ENCODE measurements around the gene C3orf52.

Gene C3orf52

GRCh38 chr3:112137781-112138180 is 51.6 kb downstream of the C3orf52 start:
- DNase-seq = no peak

- no peak for DNase-seq
These were observed 52.2 kb downstream of the C3orf52 start for GRCh38 chr3:112138219-112138969.

GRCh38 chr3:112140584-112140983 is 54.4 kb downstream of the C3orf52 start:
- no peak for DNase-seq

- no peak for DNase-seq
These were observed 55.1 kb downstream of the C3orf52 start for GRCh38 chr3:112141293-112141692.

DNA sequence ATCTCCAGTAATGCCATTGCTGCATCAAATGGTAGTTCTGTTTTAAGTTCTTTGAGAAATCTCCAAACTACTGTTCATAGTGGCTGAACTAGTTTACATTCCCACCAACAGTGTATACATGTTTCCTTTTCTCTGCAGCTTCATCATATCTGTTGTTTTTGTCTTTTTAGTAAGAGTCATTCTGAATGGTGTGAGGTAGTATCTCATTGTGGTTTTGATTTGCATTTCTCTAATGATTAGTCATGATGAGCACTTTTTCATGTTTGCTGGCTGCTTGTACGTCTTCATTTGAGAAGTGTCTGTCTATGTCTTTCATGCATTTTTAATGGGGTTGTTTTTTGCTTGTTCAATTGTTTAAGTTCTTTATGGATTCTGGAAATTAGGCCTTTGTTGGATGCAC is 57.1 kb downstream of the C3orf52 start:
- no peak for DNase-seq

GRCh38 chr3:112143689-112144088 is 57.5 kb downstream of the C3orf52 start:
- DNase-seq = no peak

GRCh38 chr3:112149136-112149535 is 62.9 kb downstream of the C3orf52 start:
- no peak for DNase-seq

DNA sequence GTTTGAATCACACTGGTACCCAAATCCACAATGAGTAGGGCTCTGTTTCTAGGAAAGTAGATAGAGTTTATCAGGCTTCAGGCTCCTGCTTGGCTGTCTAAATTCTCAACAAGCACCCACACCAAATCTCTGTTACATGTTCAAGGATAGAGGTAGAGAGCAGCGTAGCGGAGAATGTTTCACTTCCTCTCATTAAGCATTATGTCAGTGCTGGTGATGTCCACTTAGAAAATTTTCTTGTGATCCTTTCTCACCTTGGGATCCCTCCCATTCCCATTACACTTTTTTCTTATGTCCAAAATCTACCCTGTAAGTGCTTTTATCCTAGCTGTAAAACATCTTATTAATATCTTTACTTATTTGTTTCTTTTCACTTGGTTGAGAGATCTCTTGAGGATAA is 81.6 kb downstream of the C3orf52 start:
- DNase-seq = no peak

All from NCI-H1436 treated with DMSO at 0.1 percent for 48 hours (cell line).